ENCODE measurements around the gene TGM2.
A peak's percentile ranks its signal among the peaks of the same experiment; 100 is the strongest.

Gene TGM2

GRCh38 chr20:38125157-38126056 lies 39.7 kb downstream of the TGM2 start:
- no peak for DNase-seq
- Histone ChIP-seq H2BK120ac (ENCODE audit: low read depth, low read length) (no peak overlapping the region), H3K79me1 (ENCODE audit: low read length) (no peaks in the 10 kb centered on the region), H3K4me1 (ENCODE audit: control insufficient read depth, low read depth, low read length) (no peaks in the 10 kb centered on the region), H2BK5ac (ENCODE audit: low read length) (no peak overlapping the region), H3K27ac (ENCODE audit: low read depth, low read length) (no peak overlapping the region), H3K36me3 (ENCODE audit: control insufficient read depth, insufficient read depth, low read length) (no peaks in the 10 kb centered on the region), H3K18ac (ENCODE audit: low read length) (no peak overlapping the region), H2AK5ac (ENCODE audit: low read length) (no peak overlapping the region), H3K4me2 (ENCODE audit: low read length) (no peak overlapping the region), H4K8ac (ENCODE audit: low read depth, low read length) (no peak overlapping the region), H3K79me2 (ENCODE audit: control insufficient read depth, insufficient read depth, low read length) (no peaks in the 10 kb centered on the region), H3K9ac (ENCODE audit: low read length) (no peak overlapping the region), H3K56ac (ENCODE audit: low read length) (no peak overlapping the region), H3K23ac (ENCODE audit: low read length) (no peak overlapping the region), H3K27me3 (ENCODE audit: insufficient read depth, low read length, poor library complexity) (no peaks in the 10 kb centered on the region), H3K4me3 (ENCODE audit: low read length) (no peak overlapping the region), H2BK15ac (replicated peaks; ENCODE audit: low read depth) (no peak overlapping the region), H4K5ac (ENCODE audit: low read length) (no peak overlapping the region), H3K4ac (ENCODE audit: low read depth, low read length) (no peak overlapping the region)
- no CpG with 5 or more reads among the region's 18 CpGs for WGBS (ENCODE audit: extremely low coverage, insufficient coverage, low lambda C conversion rate)

- Histone ChIP-seq H2AK5ac (ENCODE audit: low read length) (no peak overlapping the region), H3K4me2 (ENCODE audit: low read length) (no peak overlapping the region), H3K18ac (ENCODE audit: low read length) (no peak overlapping the region), H3K79me1 (ENCODE audit: low read length) (no peaks in the 10 kb centered on the region), H2BK5ac (ENCODE audit: low read length) (no peak overlapping the region), H3K27me3 (ENCODE audit: insufficient read depth, low read length, poor library complexity) (no peaks in the 10 kb centered on the region), H4K5ac (ENCODE audit: low read length) (no peak overlapping the region), H3K23ac (ENCODE audit: low read length) (no peak overlapping the region), H3K4me3 (ENCODE audit: low read length) (no peak overlapping the region), H4K8ac (ENCODE audit: low read depth, low read length) (no peak overlapping the region), H3K9ac (ENCODE audit: low read length) (no peak overlapping the region), H3K79me2 (ENCODE audit: control insufficient read depth, insufficient read depth, low read length) (no peaks in the 10 kb centered on the region), H3K56ac (ENCODE audit: low read length) (no peak overlapping the region), H2BK120ac (ENCODE audit: low read depth, low read length) (no peak overlapping the region), H3K4me1 (ENCODE audit: control insufficient read depth, low read depth, low read length) (no peaks in the 10 kb centered on the region), H3K4ac (ENCODE audit: low read depth, low read length) (no peak overlapping the region), H3K27ac (ENCODE audit: low read depth, low read length) (peak overlapping the region; percentile 61), H3K36me3 (ENCODE audit: control insufficient read depth, insufficient read depth, low read length) (no peaks in the 10 kb centered on the region), H2BK15ac (replicated peaks; ENCODE audit: low read depth) (no peak overlapping the region)
- no CpG with 5 or more reads among the region's 4 CpGs for WGBS (ENCODE audit: extremely low coverage, insufficient coverage, low lambda C conversion rate)
- peak; percentile 56 for DNase-seq
Measured at GRCh38 chr20:38123021-38123587, 42.0 kb downstream of the TGM2 start.

- Histone ChIP-seq H3K4me2 (ENCODE audit: low read length) (no peak overlapping the region), H2BK15ac (replicated peaks; ENCODE audit: low read depth) (no peak overlapping the region), H3K4ac (ENCODE audit: low read depth, low read length) (no peak overlapping the region), H3K56ac (ENCODE audit: low read length) (peak overlapping the region; percentile 7), H3K79me1 (ENCODE audit: low read length) (no peaks in the 10 kb centered on the region), H3K4me3 (ENCODE audit: low read length) (no peak overlapping the region), H4K8ac (ENCODE audit: low read depth, low read length) (no peak overlapping the region), H3K4me1 (ENCODE audit: control insufficient read depth, low read depth, low read length) (no peaks in the 10 kb centered on the region), H3K9ac (ENCODE audit: low read length) (no peak overlapping the region), H4K5ac (ENCODE audit: low read length) (no peak overlapping the region), H3K79me2 (ENCODE audit: control insufficient read depth, insufficient read depth, low read length) (no peaks in the 10 kb centered on the region), H2BK120ac (ENCODE audit: low read depth, low read length) (no peak overlapping the region), H3K36me3 (ENCODE audit: control insufficient read depth, insufficient read depth, low read length) (no peaks in the 10 kb centered on the region), H3K27ac (ENCODE audit: low read depth, low read length) (no peak overlapping the region), H3K23ac (ENCODE audit: low read length) (no peak overlapping the region), H3K27me3 (ENCODE audit: insufficient read depth, low read length, poor library complexity) (no peaks in the 10 kb centered on the region), H2BK5ac (ENCODE audit: low read length) (no peak overlapping the region), H2AK5ac (ENCODE audit: low read length) (no peak overlapping the region), H3K18ac (ENCODE audit: low read length) (no peak overlapping the region)
- WGBS (ENCODE audit: extremely low coverage, insufficient coverage, low lambda C conversion rate), result no CpG with 5 or more reads among the region's 4 CpGs
- DNase-seq, result no peak
Measured at GRCh38 chr20:38121741-38122140, 43.3 kb downstream of the TGM2 start.

GRCh38 chr20:38120625-38120988 lies 44.5 kb downstream of the TGM2 start:
- no CpG with 5 or more reads among the region's 4 CpGs for WGBS (ENCODE audit: extremely low coverage, insufficient coverage, low lambda C conversion rate)
- H3K23ac ChIP-seq (ENCODE audit: low read length), result no peak overlapping the region
- no peak overlapping the region for H2BK120ac ChIP-seq (ENCODE audit: low read depth, low read length)
- no peak overlapping the region for H4K5ac ChIP-seq (ENCODE audit: low read length)
- H3K18ac ChIP-seq (ENCODE audit: low read length), result no peak overlapping the region
- H3K4ac ChIP-seq (ENCODE audit: low read depth, low read length), result no peak overlapping the region
- no peak overlapping the region for H3K9ac ChIP-seq (ENCODE audit: low read length)
- H3K4me2 ChIP-seq (ENCODE audit: low read length), result no peak overlapping the region
- DNase-seq, result no peak
- no peak overlapping the region for H3K56ac ChIP-seq (ENCODE audit: low read length)
- H3K4me3 ChIP-seq (ENCODE audit: low read length), result no peak overlapping the region
- no peak overlapping the region for H2BK15ac ChIP-seq (replicated peaks; ENCODE audit: low read depth)
- H3K36me3 ChIP-seq (ENCODE audit: control insufficient read depth, insufficient read depth, low read length), result no peaks in the 10 kb centered on the region
- H3K79me2 ChIP-seq (ENCODE audit: control insufficient read depth, insufficient read depth, low read length), result no peaks in the 10 kb centered on the region
- no peaks in the 10 kb centered on the region for H3K79me1 ChIP-seq (ENCODE audit: low read length)
- H3K27ac ChIP-seq (ENCODE audit: low read depth, low read length), result no peak overlapping the region
- no peak overlapping the region for H2AK5ac ChIP-seq (ENCODE audit: low read length)
- H4K8ac ChIP-seq (ENCODE audit: low read depth, low read length), result no peak overlapping the region
- no peak overlapping the region for H2BK5ac ChIP-seq (ENCODE audit: low read length)
- no peaks in the 10 kb centered on the region for H3K4me1 ChIP-seq (ENCODE audit: control insufficient read depth, low read depth, low read length)
- no peaks in the 10 kb centered on the region for H3K27me3 ChIP-seq (ENCODE audit: insufficient read depth, low read length, poor library complexity)

GRCh38 chr20:38119446-38119845 lies 45.6 kb downstream of the TGM2 start:
- H3K27me3 ChIP-seq (ENCODE audit: insufficient read depth, low read length, poor library complexity), result no peaks in the 10 kb centered on the region
- no peak for DNase-seq
- H3K36me3 ChIP-seq (ENCODE audit: control insufficient read depth, insufficient read depth, low read length), result no peaks in the 10 kb centered on the region
- H3K56ac ChIP-seq (ENCODE audit: low read length), result no peak overlapping the region
- H2BK120ac ChIP-seq (ENCODE audit: low read depth, low read length), result no peak overlapping the region
- no peak overlapping the region for H2BK5ac ChIP-seq (ENCODE audit: low read length)
- no CpG with 5 or more reads among the region's 6 CpGs for WGBS (ENCODE audit: extremely low coverage, insufficient coverage, low lambda C conversion rate)
- H3K18ac ChIP-seq (ENCODE audit: low read length), result no peak overlapping the region
- H3K9ac ChIP-seq (ENCODE audit: low read length), result no peak overlapping the region
- H3K4me1 ChIP-seq (ENCODE audit: control insufficient read depth, low read depth, low read length), result no peaks in the 10 kb centered on the region
- H4K8ac ChIP-seq (ENCODE audit: low read depth, low read length), result no peak overlapping the region
- no peak overlapping the region for H3K4me3 ChIP-seq (ENCODE audit: low read length)
- H2AK5ac ChIP-seq (ENCODE audit: low read length), result no peak overlapping the region
- H3K79me2 ChIP-seq (ENCODE audit: control insufficient read depth, insufficient read depth, low read length), result no peaks in the 10 kb centered on the region
- H4K5ac ChIP-seq (ENCODE audit: low read length), result no peak overlapping the region
- no peak overlapping the region for H3K4ac ChIP-seq (ENCODE audit: low read depth, low read length)
- no peak overlapping the region for H3K27ac ChIP-seq (ENCODE audit: low read depth, low read length)
- H2BK15ac ChIP-seq (replicated peaks; ENCODE audit: low read depth), result no peak overlapping the region
- no peaks in the 10 kb centered on the region for H3K79me1 ChIP-seq (ENCODE audit: low read length)
- no peak overlapping the region for H3K4me2 ChIP-seq (ENCODE audit: low read length)
- no peak overlapping the region for H3K23ac ChIP-seq (ENCODE audit: low read length)

Data from mesendoderm (in vitro differentiated cells).